ENCODE data around the gene BTRC.

- TF ChIP-seq POLR2A (IDR thresholded peaks at IDR 0.05): no peak
- TF ChIP-seq, protein P1, sequence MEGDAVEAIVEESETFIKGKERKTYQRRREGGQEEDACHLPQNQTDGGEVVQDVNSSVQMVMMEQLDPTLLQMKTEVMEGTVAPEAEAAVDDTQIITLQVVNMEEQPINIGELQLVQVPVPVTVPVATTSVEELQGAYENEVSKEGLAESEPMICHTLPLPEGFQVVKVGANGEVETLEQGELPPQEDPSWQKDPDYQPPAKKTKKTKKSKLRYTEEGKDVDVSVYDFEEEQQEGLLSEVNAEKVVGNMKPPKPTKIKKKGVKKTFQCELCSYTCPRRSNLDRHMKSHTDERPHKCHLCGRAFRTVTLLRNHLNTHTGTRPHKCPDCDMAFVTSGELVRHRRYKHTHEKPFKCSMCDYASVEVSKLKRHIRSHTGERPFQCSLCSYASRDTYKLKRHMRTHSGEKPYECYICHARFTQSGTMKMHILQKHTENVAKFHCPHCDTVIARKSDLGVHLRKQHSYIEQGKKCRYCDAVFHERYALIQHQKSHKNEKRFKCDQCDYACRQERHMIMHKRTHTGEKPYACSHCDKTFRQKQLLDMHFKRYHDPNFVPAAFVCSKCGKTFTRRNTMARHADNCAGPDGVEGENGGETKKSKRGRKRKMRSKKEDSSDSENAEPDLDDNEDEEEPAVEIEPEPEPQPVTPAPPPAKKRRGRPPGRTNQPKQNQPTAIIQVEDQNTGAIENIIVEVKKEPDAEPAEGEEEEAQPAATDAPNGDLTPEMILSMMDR (IDR thresholded peaks at IDR 0.05): no peak
These were observed 171.9 kb downstream of the BTRC start for GRCh38 chr10:101525848-101526247.

Measured in prostate gland (tissue), 2 donors.